Fibroblast of mammary gland (primary cell): ENCODE results near the gene ETF1.

Experiments
- DNase-seq: peaks from one replicate; pipeline ENCODE4 v3.0.0-alpha.2; 2010; ENCODE audit warnings: low read depth
- H3K4me3 ChIP-seq: 2 replicates; pipeline ENCODE4 v1.5.1; 2011; ENCODE audit warnings: low read depth, mild to moderate bottlenecking, low read length, moderate library complexity; ENCODE audit not compliant: control insufficient read depth
- TF ChIP-seq, protein P1 (sequence below): conservative IDR thresholded peaks from 2 replicates; pipeline ENCODE4 v1.5.1; 2011; ENCODE audit warnings: low read depth, low read length, inconsistent platforms; ENCODE audit not compliant: control insufficient read depth, insufficient read depth

The ETF1 gene

DNA sequence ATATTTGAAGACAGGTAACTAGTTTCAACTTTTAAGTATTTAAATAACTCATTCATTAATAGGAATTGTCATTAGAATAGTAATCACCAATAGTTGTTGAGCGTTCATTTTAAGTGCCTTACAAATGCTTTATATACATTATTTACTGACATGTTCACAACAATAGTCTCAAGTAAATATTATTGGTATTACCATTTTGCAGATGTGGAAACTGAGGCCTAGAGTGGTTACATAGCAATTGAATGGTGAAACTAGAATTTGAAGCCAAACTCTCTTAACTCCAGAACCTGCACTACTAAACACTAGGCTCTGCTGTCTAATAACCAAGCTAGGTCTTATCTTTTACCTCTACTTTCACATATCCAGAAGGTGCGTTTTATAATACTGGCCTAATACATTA, 37.0 kb upstream of the ETF1 start:
- DNase-seq: no peak
- no peak overlapping the region for H3K4me3 ChIP-seq
- TF ChIP-seq, protein P1, sequence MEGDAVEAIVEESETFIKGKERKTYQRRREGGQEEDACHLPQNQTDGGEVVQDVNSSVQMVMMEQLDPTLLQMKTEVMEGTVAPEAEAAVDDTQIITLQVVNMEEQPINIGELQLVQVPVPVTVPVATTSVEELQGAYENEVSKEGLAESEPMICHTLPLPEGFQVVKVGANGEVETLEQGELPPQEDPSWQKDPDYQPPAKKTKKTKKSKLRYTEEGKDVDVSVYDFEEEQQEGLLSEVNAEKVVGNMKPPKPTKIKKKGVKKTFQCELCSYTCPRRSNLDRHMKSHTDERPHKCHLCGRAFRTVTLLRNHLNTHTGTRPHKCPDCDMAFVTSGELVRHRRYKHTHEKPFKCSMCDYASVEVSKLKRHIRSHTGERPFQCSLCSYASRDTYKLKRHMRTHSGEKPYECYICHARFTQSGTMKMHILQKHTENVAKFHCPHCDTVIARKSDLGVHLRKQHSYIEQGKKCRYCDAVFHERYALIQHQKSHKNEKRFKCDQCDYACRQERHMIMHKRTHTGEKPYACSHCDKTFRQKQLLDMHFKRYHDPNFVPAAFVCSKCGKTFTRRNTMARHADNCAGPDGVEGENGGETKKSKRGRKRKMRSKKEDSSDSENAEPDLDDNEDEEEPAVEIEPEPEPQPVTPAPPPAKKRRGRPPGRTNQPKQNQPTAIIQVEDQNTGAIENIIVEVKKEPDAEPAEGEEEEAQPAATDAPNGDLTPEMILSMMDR: no peak

DNA sequence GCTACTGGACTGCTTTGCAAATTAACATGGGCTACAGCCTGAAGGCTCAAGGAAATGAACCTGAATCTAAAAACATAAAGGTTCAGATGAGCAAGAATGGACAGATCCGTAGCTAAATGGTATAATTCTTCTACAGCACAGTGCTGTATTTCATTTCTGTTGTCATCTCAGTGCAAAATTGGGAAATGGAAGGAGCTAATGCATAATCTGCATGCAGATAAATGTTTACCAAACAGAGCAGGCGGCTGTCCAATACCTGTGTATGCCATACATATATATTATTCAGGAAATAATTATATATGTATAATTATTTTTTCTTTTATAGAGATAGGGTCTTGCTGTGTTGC, 36.5 kb upstream of the ETF1 start:
- TF ChIP-seq, protein P1: no peak
- DNase-seq: no peak
- no peak overlapping the region for H3K4me3 ChIP-seq

DNA sequence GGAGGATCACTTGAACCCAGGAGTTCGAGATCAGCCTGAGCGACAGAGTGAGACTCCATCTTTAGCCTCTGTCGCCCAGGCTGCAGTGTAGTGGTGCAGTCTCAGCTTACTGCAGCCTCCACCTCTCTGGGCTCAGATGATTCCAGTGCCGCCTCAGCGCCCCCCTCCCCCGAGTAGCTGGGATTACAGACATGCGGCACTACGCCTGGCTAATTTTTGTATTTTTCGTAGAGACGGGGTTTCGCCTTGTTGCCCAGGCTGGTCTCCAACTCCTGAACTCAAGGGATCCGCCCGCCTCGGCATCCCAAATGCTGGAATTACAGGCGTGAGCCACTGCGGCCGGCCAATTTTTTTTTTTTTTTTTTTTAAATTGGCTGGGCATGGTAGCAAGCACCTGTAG, 34.4 kb upstream of the ETF1 start:
- TF ChIP-seq, protein P1: no peak
- no peak for DNase-seq
- no peak overlapping the region for H3K4me3 ChIP-seq

DNA sequence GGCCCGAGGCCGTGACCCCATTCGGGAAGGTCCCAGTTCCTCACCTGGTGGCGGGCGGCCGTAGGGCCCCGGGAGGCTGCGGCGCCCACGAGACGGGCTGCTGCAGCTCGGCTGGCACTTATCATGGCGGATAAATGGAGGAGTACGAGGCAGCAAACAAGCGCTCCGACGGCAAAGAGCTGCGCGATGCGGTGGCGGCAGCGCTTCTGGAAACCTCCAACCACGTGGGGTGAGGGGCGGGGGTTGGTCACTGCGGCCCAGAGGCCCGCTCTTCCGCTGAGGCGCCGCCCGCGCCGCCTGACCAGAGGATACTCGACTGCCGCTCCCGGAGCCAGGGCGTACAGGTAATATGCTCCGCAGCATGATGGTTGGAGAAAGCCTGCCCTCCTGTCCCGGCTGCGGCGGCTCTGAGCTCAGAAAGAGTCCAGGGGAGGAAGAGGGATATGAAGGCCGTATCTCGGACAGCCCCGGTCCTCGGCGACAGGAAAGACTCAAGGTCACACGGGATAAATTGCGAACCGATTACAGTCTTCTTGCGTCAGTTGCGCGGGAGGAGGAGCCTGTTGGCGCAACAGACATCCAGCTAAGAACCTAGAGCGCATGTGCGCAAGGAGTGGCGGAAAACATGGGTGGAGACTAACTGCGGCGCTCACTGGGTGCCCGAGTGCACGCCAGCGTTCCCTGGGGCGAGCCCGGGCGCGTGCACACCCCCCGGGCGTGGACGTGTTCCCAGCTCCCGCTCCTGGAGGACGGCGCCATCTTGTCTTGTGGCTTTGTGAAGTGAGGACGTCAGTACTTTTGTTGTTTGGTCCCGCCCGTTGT, 32.4 kb upstream of the ETF1 start, which contains the start of gene HSPA9:
HSPA9 (minus strand) TSS at position 208 of the 822 bp plus-strand sequence; CDS start at position 125, 83 bp downstream.
- TF ChIP-seq, protein P1: no peak
- H3K4me3 ChIP-seq: peak within 1 kb of the TSS; percentile 98

DNA sequence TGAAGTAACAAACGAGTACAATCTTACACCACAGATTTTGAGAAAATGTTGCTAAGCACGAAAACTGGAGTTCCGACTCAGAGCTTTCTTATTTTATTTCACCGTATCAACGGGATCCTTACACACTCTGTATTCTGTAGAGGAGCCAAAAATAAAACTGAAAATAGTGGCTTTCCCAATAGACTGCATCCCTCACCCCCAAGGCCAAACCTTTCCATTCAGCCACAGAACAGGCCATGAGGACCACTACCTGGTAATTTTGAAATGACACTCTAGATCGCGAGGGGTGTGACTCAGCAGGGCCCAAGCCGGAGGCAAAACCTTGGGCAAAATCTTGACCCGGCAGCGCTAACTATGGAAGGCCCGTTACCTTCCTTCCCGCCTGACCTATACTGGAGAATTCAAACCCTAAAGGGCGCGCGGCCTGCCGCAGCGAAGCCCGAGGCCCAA, 31.7 kb upstream of the ETF1 start:
- TF ChIP-seq, protein P1: no peak
- DNase-seq: peak; percentile 39
- peak overlapping the region; percentile 98 for H3K4me3 ChIP-seq

More for the DNA sequence above, 32.4 kb upstream of the ETF1 start, which contains the start of gene HSPA9:
- peak; percentile 100 for DNase-seq

DNA sequence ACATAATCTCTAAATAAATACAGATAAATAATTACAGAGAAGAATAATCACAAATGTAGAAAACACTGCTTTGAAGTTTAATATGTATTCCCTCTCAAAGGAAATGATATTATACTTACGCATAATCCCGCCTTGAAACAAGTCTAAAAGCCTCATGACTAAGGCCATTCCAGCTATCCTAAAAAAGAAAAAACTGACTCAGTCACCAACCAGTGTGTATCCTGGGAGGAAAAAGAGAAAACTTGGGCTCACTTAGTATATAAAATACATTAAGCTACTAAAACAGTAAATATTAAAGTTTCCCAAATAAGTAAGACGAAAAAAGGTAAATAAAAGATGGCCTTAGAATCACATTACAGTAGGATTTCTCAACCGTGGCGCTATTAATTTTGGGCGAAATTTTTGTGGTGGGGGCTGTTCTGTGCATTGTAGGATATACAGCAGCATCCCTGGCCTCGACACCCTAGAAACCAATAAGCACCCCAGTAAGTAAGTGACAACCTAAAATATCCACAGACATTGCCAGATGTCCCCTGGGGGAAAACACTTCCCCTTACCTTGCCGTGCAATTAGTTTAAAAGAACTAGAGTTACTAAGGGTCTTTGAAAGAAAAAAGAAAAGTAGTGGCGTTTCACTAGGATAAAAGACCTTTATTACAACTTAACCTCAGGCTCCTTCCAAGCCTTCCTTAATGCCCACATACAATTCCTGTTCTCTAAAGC, 31.1 kb upstream of the ETF1 start:
- TF ChIP-seq, protein P1: no peak
- H3K4me3 ChIP-seq: peak overlapping the region; percentile 98
- peak; percentile 52 for DNase-seq
